ES-I3 (cell line): ENCODE measurements around the gene SYCP2.
"Not testable (repeated sequence)": the region's sequence is repeated elsewhere in the genome, so short reads cannot be mapped to it uniquely, and the experiment has no call there.

ENCODE experiments used
- H3K36me3 ChIP-seq: 2 replicates; pipeline ENCODE4 v1.6.1; 2013; ENCODE audit warnings: mild to moderate bottlenecking, low read length, control low read depth, moderate library complexity; ENCODE audit not compliant: insufficient read depth
- H3K4me1 ChIP-seq: 2 replicates; pipeline ENCODE4 v1.6.1; 2013; ENCODE audit warnings: mild to moderate bottlenecking, control low read depth, low read length; ENCODE audit not compliant: insufficient read depth
- H3K9ac ChIP-seq: 2 replicates; pipeline ENCODE4 v1.6.1; 2013; ENCODE audit warnings: low read depth, mild to moderate bottlenecking, low read length, moderate library complexity
- H3K9me3 ChIP-seq: 2 replicates; pipeline ENCODE4 v1.6.1; 2013; ENCODE audit warnings: mild to moderate bottlenecking, low read length, moderate library complexity; ENCODE audit not compliant: control insufficient read depth, insufficient read depth

SYCP2 gene

GRCh38 chr20:59856941-59857340 lies 76.5 kb downstream of the SYCP2 start:
- not testable (repeated sequence) for H3K4me1 ChIP-seq, H3K9me3 ChIP-seq, H3K36me3 ChIP-seq, H3K9ac ChIP-seq

DNA sequence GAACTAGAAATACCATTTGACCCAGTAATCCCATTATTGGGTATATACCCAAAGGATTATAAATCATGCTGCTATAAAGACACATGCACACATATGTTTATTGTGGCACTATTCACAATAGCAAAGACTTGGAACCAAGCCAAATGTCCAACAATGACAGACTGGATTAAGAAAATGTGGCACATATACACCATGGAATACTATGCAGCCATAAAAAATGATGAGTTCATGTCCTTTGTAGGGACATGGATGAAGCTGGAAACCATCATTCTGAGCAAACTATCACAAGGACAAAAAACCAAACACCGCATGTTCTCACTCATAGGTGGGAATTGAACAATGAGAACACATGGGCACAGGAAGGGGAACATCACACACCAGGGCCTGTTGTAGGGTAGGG lies 76.9 kb downstream of the SYCP2 start:
- H3K4me1 ChIP-seq, H3K36me3 ChIP-seq, H3K9me3 ChIP-seq, H3K9ac ChIP-seq: not testable (repeated sequence)

DNA sequence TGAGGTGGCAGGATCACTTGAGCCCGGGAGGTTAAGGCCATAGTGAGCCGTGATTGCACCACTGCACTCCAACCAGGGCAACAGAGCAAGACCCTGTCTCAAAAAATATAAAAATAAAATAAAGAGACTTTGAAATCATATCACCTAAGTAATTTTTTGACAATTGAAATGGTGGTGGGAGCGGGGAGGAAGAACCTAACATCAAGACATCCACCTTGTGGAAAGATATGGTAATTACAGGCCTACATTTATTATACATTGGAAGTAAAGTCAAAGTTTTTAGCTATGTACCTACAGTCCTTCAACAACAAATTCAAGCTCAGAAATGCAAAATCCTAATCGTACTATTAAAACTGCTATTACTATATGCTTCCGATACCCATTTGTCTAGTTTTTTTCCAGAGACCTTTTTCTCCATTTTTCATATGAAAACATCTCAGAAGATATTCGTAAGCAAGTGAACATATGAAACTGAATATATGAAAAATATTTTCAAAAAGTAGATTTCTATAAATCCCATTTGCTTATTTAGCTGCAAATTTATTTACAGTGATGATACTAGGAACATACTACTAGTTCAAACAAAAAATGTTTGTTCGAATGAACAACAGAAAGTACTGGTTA lies 83.3 kb downstream of the SYCP2 start:
- Histone ChIP-seq H3K9me3 (no peaks in the 10 kb centered on the region; the same call in 1 of the 2 replicates), H3K4me1 (no peaks in the 10 kb centered on the region), H3K36me3 (no peaks in the 10 kb centered on the region), H3K9ac (no peak overlapping the region)

- Histone ChIP-seq H3K36me3 (no peaks in the 10 kb centered on the region), H3K9me3 (no peaks in the 10 kb centered on the region), H3K9ac (no peak overlapping the region), H3K4me1 (no peaks in the 10 kb centered on the region)
Observed at GRCh38 chr20:59848182-59848581, 85.3 kb downstream of the SYCP2 start.

- Histone ChIP-seq H3K9ac (no peak overlapping the region), H3K36me3 (no peaks in the 10 kb centered on the region), H3K4me1 (no peaks in the 10 kb centered on the region), H3K9me3 (no peaks in the 10 kb centered on the region)
Observed at GRCh38 chr20:59845472-59845871, 88.0 kb downstream of the SYCP2 start.

DNA sequence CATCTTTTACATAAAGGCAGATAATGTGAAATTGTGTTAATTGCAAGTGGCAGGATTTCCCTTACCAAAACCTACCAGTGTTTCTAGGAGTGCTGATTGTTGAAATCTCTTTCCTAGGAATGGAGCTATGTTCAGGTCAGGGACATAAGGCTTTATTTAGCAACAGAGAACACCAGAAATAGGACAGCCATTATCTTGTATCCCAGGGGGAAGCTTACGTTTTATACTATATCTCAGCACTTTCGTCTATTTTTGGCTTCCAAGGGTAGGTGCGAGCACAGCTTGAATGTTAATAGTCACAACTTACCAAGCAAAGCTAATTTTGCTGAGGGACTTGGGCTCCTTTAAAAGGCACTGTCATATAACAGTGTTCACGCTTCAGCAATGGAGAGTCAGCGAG lies 94.0 kb downstream of the SYCP2 start:
- no peak overlapping the region for H3K9ac ChIP-seq
- H3K9me3 ChIP-seq: no peaks in the 10 kb centered on the region
- no peaks in the 10 kb centered on the region for H3K36me3 ChIP-seq
- peaks cover 12% of the 10 kb centered on the region; the same call in 1 of the 2 replicates for H3K4me1 ChIP-seq

DNA sequence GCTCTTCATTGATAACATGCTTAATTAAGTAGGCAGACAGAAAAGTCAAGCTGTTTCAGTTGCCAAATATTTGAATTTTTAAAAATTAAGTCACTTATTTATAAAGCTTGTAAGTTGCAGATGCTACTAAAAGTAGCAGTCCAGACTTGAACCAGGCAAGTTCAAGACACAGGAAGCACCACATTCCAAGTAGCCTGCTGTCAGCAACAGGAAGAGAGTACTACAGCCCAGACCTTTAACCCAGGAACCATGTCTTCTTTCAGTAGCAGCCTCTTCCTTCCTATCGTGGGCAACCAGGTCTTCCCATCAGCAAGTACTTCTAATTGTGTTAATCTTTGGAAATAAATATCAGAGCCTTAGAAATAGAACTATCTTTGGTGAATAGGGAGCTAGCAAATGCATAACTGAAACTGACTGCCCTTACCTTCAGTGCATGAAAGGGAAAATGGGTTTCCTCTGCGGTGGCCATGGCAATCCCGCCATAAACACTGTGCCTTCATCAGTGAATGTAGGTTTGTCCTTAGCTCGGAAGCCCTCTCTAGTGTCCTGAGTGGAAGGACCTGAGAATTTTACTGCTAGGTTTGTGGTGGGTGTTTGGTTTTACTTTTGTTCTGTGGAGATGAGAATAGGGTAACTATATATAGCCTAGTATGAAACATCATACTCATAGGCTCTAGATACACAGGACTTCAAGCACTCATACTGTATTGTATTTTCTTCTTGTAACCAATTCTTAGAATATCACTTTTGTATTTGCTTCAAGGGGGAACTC lies 95.6 kb downstream of the SYCP2 start:
- no peak overlapping the region for H3K9ac ChIP-seq
- H3K9me3 ChIP-seq: no peaks in the 10 kb centered on the region
- no peaks in the 10 kb centered on the region for H3K36me3 ChIP-seq
- H3K4me1 ChIP-seq: peaks cover 12% of the 10 kb centered on the region; the same call in 1 of the 2 replicates

- Histone ChIP-seq H3K9ac (no peak overlapping the region), H3K36me3 (no peaks in the 10 kb centered on the region), H3K9me3 (no peaks in the 10 kb centered on the region), H3K4me1 (peaks cover 12% of the 10 kb centered on the region; the same call in 1 of the 2 replicates)
Observed at GRCh38 chr20:59836767-59837166, 96.7 kb downstream of the SYCP2 start.

DNA sequence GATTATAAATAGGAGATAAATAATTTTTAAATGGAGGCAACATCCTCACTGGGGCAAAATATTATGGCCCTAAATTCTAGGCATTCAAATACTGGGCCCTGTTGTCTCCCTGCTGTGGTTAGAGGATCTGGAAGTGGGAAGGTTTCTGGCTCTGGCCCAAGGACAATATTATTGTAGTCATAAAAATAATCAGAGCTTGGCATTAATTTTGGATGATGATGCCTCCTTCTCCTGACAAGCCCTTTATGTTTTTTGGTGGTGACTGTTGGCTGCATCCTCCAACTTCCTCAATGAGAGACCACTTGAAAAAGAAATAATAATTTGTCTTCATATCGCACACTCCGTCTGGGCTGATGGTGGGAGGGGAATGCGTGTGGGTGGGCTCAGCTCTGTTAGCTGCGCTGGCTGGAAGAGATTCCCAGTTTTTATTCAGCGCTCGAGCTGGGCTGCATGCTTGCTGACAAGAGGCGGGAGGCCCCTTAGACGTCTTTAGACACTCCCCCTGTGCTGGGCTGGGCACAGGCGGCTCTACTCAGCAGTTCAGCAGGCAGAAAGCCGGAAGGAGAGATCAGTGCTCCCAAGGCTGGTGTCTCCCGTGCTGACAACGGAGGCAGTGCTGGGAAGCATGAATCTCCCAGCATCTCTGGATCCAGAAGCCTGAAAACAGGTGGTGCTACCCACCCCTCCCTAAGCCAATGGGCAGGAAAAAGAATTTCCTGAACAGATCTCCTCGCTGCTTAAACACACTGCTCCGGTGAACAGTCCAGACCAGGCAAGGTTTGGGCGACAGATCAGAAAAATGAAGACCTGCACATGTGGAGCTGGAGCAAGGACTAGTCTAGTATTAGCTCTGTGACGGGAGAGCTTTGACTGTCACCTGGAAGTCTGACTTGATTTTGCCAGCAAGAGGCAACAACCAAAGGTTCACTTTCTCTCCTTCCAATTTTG lies 97.7 kb downstream of the SYCP2 start:
- H3K9me3 ChIP-seq: no peaks in the 10 kb centered on the region
- no peak overlapping the region for H3K9ac ChIP-seq
- no peaks in the 10 kb centered on the region for H3K36me3 ChIP-seq
- H3K4me1 ChIP-seq: peaks cover 12% of the 10 kb centered on the region; the same call in 1 of the 2 replicates

- Histone ChIP-seq H3K9ac (no peak overlapping the region), H3K4me1 (peaks cover 12% of the 10 kb centered on the region; the same call in 1 of the 2 replicates), H3K36me3 (no peaks in the 10 kb centered on the region), H3K9me3 (no peaks in the 10 kb centered on the region)
Observed at GRCh38 chr20:59835057-59835447, 98.4 kb downstream of the SYCP2 start.

GRCh38 chr20:59832406-59833363 lies 100.8 kb downstream of the SYCP2 start:
- H3K36me3 ChIP-seq: no peaks in the 10 kb centered on the region
- no peaks in the 10 kb centered on the region for H3K9me3 ChIP-seq
- no peak overlapping the region for H3K9ac ChIP-seq
- peaks cover 12% of the 10 kb centered on the region; the same call in 1 of the 2 replicates for H3K4me1 ChIP-seq

- Histone ChIP-seq H3K9ac (no peak overlapping the region), H3K36me3 (no peaks in the 10 kb centered on the region), H3K4me1 (peaks cover 7% of the 10 kb centered on the region; the same call in 1 of the 2 replicates), H3K9me3 (no peaks in the 10 kb centered on the region)
Observed at GRCh38 chr20:59831916-59832270, 101.5 kb downstream of the SYCP2 start.

DNA sequence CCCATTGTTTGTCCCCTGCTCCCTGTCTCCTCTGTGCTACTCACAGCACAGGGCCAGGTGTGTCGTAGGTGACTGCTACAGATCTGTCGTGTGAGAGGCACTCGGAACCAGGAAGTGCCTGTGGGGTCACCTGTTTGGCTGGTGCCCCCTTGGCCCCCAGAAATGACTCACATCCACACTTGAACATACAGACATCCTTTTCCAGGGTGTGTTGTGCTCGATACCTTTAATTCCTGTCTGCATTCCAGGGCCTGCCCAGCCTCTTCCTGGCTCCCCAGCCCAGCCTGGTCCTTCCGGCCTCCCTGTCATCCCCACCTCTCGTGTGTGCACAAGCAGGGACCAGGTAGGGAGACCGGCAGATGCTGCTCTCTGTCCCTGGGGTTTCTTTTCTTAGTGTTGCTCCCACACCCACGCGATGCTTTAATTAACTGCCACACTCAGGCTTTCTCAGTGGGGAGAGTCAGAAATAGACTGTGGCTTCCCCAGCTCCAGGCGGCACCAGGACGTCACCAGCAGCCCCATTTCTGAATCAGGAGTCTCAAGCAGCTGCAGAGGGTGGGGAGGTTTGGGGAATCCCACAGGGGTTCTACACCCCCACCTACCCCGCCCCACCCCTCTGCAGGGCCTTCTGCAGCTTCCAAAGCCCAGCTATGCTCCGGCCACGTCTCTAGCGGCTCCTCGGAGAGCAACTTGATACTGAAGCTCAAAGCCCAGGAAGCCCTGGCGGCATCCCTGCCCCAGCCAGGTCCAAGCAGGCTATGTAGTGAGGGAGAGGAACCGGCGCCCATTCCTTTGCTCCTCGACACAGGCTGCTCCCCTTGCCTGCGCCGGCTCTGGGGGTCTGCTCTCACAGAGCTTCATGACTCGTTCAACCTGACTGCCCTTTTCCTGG lies 102.2 kb downstream of the SYCP2 start:
- no peaks in the 10 kb centered on the region for H3K36me3 ChIP-seq
- no peaks in the 10 kb centered on the region for H3K9me3 ChIP-seq
- H3K4me1 ChIP-seq: peaks cover 4% of the 10 kb centered on the region; the same call in 1 of the 2 replicates
- no peak overlapping the region for H3K9ac ChIP-seq
